Stimulated activated CD8-positive, alpha-beta memory T cell treated with anti-CD3 and anti-CD28 coated beads, Interleukin-4, amount 100 ng/mL, for 4 hours (primary cell): ENCODE measurements around the gene OSBPL3.
A peak's percentile ranks its signal among the peaks of the same experiment; 100 is the strongest.

Source experiments
- DNase-seq, 2 donors: peaks; one replicate each; pipeline ENCODE4 v3.0.0-alpha.2; 2020; ENCODE audit warnings: low read depth in 2 of 2, low spot score in 1 of 2

The OSBPL3 gene

GRCh38 chr7:24830440-24831050 lies 149.4 kb downstream of the OSBPL3 start:
- no peak for DNase-seq

DNA sequence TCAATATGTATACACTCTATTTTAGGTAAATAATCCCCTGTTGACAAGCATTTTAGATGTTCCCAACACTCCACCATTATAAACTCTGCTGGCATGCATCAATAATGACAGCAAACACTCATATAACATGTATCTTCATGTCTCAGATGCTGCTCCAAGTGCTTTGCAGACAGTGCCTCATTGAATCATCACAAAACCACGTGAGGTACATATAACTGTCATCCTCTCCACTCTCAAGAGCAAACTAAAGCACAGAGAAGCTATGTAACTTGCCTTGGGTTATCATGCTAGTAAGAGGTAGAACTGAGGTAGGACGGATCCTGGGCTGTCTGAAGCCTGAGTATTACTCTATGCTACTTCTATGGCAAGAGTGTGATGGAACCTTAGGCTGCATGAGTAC lies 150.2 kb downstream of the OSBPL3 start:
- no peak for DNase-seq

GRCh38 chr7:24828891-24829661 lies 150.9 kb downstream of the OSBPL3 start:
- DNase-seq: no peak

GRCh38 chr7:24827589-24827988 lies 152.4 kb downstream of the OSBPL3 start:
- DNase-seq: no peak

GRCh38 chr7:24827027-24827426 lies 153.0 kb downstream of the OSBPL3 start:
- no peak for DNase-seq

DNA sequence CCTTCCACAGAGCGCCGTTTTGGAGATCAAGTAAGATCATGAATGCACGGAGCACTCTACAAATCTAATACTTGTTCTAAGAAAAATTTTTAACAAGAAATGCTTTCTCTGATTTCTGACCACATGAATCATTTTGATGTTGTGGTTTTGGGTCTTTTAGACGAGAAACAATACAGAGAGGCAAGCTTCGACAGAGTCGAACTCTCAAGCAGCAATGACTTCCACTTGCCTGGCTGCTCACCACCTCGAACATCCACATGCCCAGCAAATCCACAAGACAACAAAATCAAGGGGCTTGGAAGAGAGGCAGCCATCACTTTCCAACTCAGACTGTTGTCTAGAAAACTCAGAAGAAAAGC lies 153.3 kb downstream of the OSBPL3 start:
- no peak for DNase-seq

GRCh38 chr7:24825931-24826661 lies 153.9 kb downstream of the OSBPL3 start:
- DNase-seq: no peak

DNA sequence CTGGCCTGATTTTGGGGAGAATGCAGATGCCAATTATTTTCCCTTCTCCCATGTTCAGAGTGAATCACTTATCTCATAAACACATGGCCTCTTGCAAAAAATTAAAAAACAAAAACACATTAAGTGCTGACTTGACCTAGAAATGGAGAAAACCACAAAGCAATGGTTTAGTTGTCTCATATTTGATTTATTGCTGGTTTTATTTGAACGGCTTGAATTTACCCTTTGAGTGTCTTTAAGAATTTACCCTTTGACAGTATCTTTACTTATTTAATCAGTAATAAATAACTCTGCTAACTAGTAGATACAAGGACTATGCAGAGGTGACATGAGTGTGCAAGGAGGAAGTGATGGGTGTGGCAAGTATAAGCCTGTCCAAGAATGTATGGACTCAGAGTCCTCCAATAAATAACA lies 154.6 kb downstream of the OSBPL3 start:
- no peak for DNase-seq

DNA sequence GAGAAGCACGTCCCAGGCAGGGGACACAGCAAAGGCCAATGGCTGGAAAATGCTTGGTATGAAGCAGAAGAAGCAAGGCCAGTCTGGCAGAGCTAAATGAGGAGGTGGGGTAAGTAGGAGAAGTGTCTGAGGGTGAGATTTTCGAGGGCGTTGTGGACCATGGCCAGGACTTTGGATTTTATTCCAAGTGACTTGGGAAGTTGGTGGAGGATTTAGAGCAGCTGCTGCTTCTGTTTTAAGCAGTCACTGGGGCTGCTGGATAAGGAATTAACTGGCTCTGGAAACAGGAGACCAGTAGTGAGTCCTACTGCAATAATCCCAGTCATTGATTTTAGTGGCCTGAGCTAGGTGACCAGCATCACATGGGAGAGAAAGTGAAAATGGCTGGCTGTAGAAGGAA lies 155.1 kb downstream of the OSBPL3 start:
- no peak for DNase-seq

DNA sequence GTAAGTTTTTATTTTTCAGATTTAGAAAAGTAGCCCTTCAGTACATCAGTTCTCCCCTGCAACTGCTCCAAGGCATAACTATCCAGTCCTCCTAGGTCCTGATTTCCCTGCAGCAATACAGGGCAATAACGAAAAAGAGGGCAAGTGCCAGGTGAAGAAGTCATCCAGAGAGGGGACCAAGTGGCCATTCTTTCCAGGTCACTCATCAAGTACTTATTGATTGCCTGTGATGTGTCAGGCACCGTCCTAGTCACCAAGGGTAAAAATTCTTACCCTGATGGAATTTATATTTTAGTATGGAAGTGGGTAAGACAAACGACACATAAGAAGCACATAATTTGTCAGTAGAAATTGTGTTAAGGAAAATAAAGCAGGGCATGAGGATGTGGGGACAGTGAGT lies 155.6 kb downstream of the OSBPL3 start:
- no peak for DNase-seq

GRCh38 chr7:24821754-24822054 lies 158.3 kb downstream of the OSBPL3 start:
- no peak for DNase-seq

DNA sequence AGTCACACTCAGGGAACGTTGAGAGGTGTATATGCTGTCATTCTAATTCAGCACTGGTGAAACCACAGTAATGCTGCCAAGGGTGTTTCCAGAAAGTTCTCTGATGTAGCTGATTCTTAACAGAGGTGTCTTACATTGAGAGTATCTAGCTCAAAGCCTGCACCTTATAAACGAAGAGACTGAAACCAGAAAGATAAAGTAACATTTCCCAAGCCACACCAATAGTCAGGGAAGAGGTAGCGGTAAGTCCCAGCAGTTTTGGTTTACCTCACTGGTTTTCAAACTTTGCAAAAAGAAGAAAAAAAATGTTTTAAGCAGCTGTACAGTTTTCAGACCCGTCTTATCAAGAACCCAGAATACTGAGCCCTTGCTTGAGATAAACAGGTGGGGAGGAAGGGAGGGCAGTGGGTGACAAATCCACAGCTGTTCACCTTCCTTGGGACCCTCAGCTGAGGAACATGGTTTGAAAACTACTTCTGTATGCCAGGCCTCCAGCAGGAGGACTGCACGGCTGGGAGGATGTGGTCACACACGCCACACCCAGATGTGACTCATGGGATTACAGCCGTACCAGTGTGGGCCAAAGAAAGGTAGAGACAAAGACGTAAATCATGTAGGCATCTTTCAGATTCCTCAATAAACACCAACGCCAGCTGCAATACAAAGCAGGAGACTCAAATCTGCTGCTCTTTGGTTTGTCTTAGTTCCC lies 158.8 kb downstream of the OSBPL3 start:
- DNase-seq: peak; percentile 56 to 60

GRCh38 chr7:24820730-24821044 lies 159.3 kb downstream of the OSBPL3 start:
- no peak for DNase-seq

GRCh38 chr7:24819916-24820689 lies 159.9 kb downstream of the OSBPL3 start:
- DNase-seq: peak; percentile 35 to 56

GRCh38 chr7:24817339-24817738 lies 162.6 kb downstream of the OSBPL3 start:
- DNase-seq: no peak

DNA sequence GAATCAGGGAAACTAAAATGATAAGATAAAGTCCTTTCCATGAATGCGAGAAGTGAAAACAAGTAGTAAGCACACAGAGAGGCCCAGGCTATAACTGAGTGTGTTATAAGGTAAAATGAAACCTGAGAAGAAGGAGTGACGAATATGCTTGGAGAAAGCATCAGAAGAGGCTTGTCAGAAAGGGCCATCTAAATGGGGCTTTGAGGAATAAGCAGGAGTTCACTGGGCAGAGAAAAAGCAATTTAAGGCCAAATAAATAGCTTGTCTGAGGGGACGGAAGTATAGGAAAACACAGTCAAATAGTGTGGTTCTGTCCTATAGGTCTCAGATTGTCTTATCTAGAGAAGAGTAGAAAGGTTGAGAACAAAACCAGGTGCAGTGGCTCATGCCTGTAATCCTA lies 163.1 kb downstream of the OSBPL3 start:
- DNase-seq: no peak

DNA sequence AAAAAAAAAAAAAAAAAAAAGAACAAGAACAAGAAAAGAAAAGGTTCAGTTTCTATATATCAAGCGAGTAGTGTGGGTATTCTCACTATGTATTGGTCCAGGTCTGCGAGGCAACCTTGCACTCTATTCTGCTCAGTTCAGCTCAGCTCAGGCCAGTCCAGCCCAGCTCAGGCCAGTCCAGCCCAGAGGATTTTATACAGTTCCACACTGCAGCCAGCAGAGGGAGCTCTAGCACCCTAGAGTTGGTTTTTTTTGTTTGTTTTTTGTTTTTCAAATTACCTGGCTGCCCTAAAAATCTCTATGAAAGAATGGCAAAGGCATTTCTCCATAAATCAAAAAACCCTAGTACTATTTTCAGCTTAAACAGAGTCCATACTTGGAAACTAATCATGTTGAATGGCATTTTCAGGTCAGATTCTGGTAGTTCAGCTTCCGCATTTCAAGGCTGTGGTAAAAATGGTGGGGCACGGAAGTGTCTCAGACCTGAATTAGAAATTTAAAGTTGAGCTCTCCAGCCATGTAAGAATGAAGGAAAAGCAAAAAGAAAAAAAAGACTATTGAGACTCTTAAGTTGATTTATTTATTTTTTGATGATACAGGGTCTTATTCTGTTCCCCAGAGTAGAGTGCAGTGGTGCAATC lies 167.6 kb downstream of the OSBPL3 start:
- DNase-seq: peak in 1 of 2 donors; percentile 13

- DNase-seq: no peak
These were observed 171.5 kb downstream of the OSBPL3 start for GRCh38 chr7:24808518-24808917.

DNA sequence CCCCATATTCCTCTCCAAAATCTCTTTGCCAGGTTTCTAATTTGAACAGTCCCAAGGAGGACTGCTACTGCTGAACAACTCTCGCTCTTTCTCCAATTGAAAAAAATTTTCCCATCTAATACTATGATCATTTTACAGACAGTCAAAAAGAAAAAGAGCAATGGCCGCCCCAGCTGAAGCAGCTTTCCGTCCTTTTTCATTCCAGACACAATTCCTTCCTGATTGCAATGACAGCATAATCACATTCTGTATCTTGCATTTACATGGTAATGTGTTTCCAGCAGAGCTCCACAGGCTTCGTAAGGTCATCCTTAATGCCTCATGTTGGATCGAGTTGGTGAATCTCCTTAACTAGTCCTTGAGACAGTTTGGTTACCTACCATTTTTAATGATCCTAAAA lies 177.7 kb downstream of the OSBPL3 start:
- DNase-seq: no peak

DNA sequence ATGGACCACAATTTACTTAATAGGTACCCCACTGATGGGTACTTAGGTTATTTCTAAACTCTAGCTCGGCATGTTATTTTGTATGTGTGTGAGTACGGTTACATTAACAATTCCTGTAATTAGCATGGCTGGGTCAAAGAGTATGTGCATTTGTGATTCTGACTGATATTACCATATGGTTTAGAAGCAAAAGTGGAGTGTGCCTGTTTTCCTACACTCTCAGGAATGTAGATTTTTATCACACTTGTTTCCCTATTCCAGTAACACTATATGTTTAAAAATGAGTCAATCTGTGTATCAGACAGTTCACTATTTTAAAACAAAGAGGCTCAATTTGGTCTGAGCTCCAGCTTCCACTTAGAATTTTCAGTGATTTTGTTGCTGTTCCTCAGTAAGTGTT lies 178.1 kb downstream of the OSBPL3 start:
- DNase-seq: no peak

DNA sequence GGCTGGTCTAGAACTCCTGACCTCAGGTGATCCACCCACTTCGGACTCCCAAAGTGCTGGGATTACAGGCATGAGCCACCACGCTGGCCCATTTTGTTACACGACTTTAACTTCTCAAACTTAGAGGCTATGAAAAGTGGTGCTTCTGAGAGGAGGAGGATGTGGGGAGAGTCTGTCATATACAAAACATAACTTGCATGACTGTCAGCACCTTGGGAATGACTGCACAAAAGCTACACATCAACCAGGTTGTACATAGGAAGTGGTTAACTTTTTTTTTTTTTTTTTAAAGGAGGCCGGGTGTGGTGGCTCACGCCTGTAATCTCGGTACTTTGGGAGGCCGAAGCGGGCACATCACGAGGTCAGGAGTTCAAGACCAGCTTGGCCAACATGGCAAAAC lies 179.3 kb downstream of the OSBPL3 start:
- no peak for DNase-seq
